OCI-LY1 (cell line): Measurements from ENCODE around the gene DPH1.

Source experiments
- H2AFZ ChIP-seq: fragments of 200-600 bp; sonication (generic), shearing (Covaris generic); 2 replicates; pipeline ENCODE4 v1.6.0; 2014; ENCODE audit warnings: antibody characterized with exemption, mild to moderate bottlenecking, low read length
- H3F3A ChIP-seq: fragments of 200-600 bp; sonication (generic), shearing (Covaris generic); 2 replicates; pipeline ENCODE4 v1.6.0; 2014; ENCODE audit warnings: mild to moderate bottlenecking, antibody characterized with exemption, low read length, moderate library complexity; ENCODE audit not compliant: insufficient read depth
- H3K27ac ChIP-seq: fragments of 200-600 bp; sonication (generic); 2 replicates; pipeline ENCODE4 v1.5.1; 2014; ENCODE audit warnings: low read length, mixed run types, mild to moderate bottlenecking, low read depth; ENCODE audit not compliant: poor library complexity, severe bottlenecking
- H3K27me3 ChIP-seq: fragments of 200-600 bp; sonication (generic); 2 replicates; pipeline ENCODE4 v1.6.0; 2014; ENCODE audit warnings: antibody characterized with exemption, mild to moderate bottlenecking, low read length, moderate library complexity; ENCODE audit not compliant: insufficient read depth
- H3K36me3 ChIP-seq: fragments of 200-600 bp; sonication (generic); 2 replicates; pipeline ENCODE4 v1.6.1; 2014; ENCODE audit warnings: mild to moderate bottlenecking, antibody characterized with exemption, low read length, moderate library complexity, mixed read lengths; ENCODE audit not compliant: insufficient read depth
- H3K4me1 ChIP-seq: fragments of 200-600 bp; sonication (generic); 2 replicates; pipeline ENCODE4 v1.5.1; 2014; ENCODE audit warnings: mild to moderate bottlenecking, low read length, moderate library complexity; ENCODE audit not compliant: insufficient read depth, severe bottlenecking
- H3K4me2 ChIP-seq: fragments of 200-600 bp; sonication (generic), shearing (Covaris generic); 2 replicates; pipeline ENCODE4 v1.6.1; 2014; ENCODE audit warnings: low read length
- H3K4me3 ChIP-seq: fragments of 200-600 bp; sonication (generic); 2 replicates; pipeline ENCODE4 v1.5.1; 2014; ENCODE audit warnings: low read length, low read depth, mild to moderate bottlenecking, mixed read lengths; ENCODE audit not compliant: poor library complexity, severe bottlenecking
- H3K79me2 ChIP-seq: fragments of 200-600 bp; shearing (Covaris generic); 2 replicates; pipeline ENCODE4 v1.6.1; 2016; ENCODE audit warnings: mixed run types, low read length, mixed read lengths; ENCODE audit not compliant: insufficient read depth
- H3K9ac ChIP-seq: fragments of 200-600 bp; sonication (generic), shearing (Covaris generic); 2 replicates; pipeline ENCODE4 v1.6.1; 2014; ENCODE audit warnings: mild to moderate bottlenecking, low read length, mixed read lengths
- H3K9me2 ChIP-seq: fragments of 200-600 bp; sonication (generic), shearing (Covaris generic); 2 replicates; pipeline ENCODE4 v1.6.1; 2014; ENCODE audit warnings: low read depth, mild to moderate bottlenecking, low read length, mixed read lengths
- H3K9me3 ChIP-seq: fragments of 200-600 bp; shearing (Covaris generic); 2 replicates; pipeline ENCODE4 v1.6.1; 2014; ENCODE audit warnings: low read length, mixed read lengths
- H4K20me1 ChIP-seq: fragments of 200-600 bp; sonication (generic), shearing (Covaris generic); 2 replicates; pipeline ENCODE4 v1.6.0; 2016; ENCODE audit warnings: mild to moderate bottlenecking, low read length; ENCODE audit not compliant: insufficient read depth
- EZH2 ChIP-seq: fragments of 200-600 bp; sonication (generic), shearing (Covaris generic); IDR thresholded peaks from 2 replicates; pipeline ENCODE4 v1.8.0; 2017; ENCODE audit warnings: borderline replicate concordance, mixed run types, mild to moderate bottlenecking, antibody characterized with exemption, low read length, moderate library complexity, mixed read lengths
- TF ChIP-seq, protein P1 (sequence below): fragments of 200-600 bp; sonication (generic), shearing (Covaris generic); IDR thresholded peaks from 2 replicates; pipeline ENCODE4 v1.5.1; 2017; ENCODE audit warnings: mild to moderate bottlenecking, antibody characterized with exemption, low read length, moderate library complexity, mixed read lengths

DPH1 gene

DNA sequence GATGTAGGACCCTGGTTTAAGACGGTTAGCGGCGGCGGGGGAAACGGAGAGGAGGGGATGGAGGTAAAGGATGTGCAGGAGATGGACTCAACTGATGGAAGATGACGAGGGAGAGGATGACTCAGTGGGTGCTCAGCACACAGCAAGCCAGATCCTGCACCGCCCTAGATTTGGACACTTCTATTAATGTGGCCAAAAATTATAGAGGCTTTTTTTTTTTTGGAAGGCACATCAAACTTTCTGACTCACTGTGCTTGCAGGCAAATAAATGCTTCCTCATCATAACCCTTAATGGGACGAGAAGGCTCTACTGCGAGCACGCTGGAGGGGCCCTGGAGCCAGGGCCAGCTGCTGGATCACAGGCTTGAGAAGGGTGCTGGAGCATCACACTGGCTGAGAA, 40.8 kb upstream of the DPH1 start:
- no peak overlapping the region for H3K4me2 ChIP-seq
- no peaks in the 10 kb centered on the region for H3K79me2 ChIP-seq
- no peak for TF ChIP-seq EZH2
- TF ChIP-seq, protein P1, sequence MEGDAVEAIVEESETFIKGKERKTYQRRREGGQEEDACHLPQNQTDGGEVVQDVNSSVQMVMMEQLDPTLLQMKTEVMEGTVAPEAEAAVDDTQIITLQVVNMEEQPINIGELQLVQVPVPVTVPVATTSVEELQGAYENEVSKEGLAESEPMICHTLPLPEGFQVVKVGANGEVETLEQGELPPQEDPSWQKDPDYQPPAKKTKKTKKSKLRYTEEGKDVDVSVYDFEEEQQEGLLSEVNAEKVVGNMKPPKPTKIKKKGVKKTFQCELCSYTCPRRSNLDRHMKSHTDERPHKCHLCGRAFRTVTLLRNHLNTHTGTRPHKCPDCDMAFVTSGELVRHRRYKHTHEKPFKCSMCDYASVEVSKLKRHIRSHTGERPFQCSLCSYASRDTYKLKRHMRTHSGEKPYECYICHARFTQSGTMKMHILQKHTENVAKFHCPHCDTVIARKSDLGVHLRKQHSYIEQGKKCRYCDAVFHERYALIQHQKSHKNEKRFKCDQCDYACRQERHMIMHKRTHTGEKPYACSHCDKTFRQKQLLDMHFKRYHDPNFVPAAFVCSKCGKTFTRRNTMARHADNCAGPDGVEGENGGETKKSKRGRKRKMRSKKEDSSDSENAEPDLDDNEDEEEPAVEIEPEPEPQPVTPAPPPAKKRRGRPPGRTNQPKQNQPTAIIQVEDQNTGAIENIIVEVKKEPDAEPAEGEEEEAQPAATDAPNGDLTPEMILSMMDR: no peak
- H3K9ac ChIP-seq: no peak overlapping the region
- no peaks in the 10 kb centered on the region for H3K4me1 ChIP-seq
- peaks cover 3% of the 10 kb centered on the region for H3K27me3 ChIP-seq
- no peaks in the 10 kb centered on the region for H3K36me3 ChIP-seq
- no peaks in the 10 kb centered on the region for H4K20me1 ChIP-seq
- no peaks in the 10 kb centered on the region for H3K9me2 ChIP-seq
- no peak overlapping the region for H3K4me3 ChIP-seq
- H3F3A ChIP-seq: no peaks in the 10 kb centered on the region
- H3K9me3 ChIP-seq: no peaks in the 10 kb centered on the region
- no peak overlapping the region for H2AFZ ChIP-seq
- H3K27ac ChIP-seq: no peak overlapping the region

DNA sequence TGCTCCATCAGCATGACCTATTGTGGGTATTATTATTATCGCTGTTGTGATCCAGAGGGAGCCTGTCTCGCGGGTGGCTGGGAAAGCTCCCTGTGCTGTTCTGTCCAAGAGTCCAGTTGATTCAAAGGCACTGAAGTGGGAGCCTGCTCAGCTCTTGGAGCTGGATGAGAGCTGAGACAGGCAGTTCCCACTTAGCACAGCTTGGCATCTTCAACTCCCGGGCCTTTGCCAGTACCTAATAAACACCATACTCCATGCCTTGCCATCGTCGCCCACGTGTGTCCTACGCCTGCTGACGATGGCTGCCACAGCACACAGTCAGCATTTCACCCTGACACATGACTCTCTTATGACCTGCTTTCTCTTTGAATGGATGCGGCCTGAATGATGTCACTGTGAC, 37.4 kb upstream of the DPH1 start:
- H3K4me1 ChIP-seq: no peaks in the 10 kb centered on the region

DNA sequence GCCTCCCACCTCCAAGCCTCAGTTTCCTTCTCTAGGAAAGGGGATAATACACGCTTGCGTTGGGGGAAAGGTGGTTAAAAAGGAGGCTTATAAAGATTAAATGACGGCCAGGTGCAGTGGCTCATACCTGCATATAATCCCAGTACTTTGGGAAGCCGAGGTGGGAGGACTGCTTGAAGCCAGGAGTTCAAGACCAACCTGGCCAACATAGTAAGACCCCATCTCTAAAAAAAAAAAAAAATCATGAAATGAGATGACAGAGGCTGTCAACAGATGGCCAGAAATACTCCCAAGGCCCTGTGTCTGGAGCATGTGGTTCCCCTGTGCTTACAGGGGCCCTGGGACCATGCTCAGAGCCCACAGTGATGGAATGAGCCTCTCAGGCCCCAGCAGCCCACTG, 35.2 kb upstream of the DPH1 start:
- Histone ChIP-seq H3K9me3 (no peaks in the 10 kb centered on the region), H4K20me1 (no peaks in the 10 kb centered on the region), H3K27me3 (peaks cover 3% of the 10 kb centered on the region), H3K4me1 (no peaks in the 10 kb centered on the region), H3K4me2 (no peak overlapping the region), H3K4me3 (no peak overlapping the region), H3K9ac (no peak overlapping the region), H3K36me3 (no peaks in the 10 kb centered on the region), H3F3A (no peaks in the 10 kb centered on the region), H3K9me2 (no peaks in the 10 kb centered on the region), H3K27ac (no peak overlapping the region), H2AFZ (no peak overlapping the region), H3K79me2 (no peaks in the 10 kb centered on the region)
- TF ChIP-seq, protein P1: no peak
- TF ChIP-seq EZH2: no peak

More for the DNA sequence above, 37.4 kb upstream of the DPH1 start:
- Histone ChIP-seq H3K79me2 (no peaks in the 10 kb centered on the region), H3K27ac (no peak overlapping the region), H3K9ac (no peak overlapping the region), H3F3A (no peaks in the 10 kb centered on the region), H3K27me3 (peaks cover 3% of the 10 kb centered on the region; the same call in 1 of the 2 replicates), H3K4me2 (no peak overlapping the region), H3K36me3 (no peaks in the 10 kb centered on the region), H4K20me1 (no peaks in the 10 kb centered on the region), H3K9me3 (no peaks in the 10 kb centered on the region), H3K9me2 (no peaks in the 10 kb centered on the region), H3K4me3 (no peak overlapping the region), H2AFZ (no peak overlapping the region)
- no peak for TF ChIP-seq EZH2
- TF ChIP-seq, protein P1: no peak
